ENCODE data around the gene MAMDC4. TPM values are rescaled to one million over a fixed set of nuclear protein-coding genes. Genes with fewer than 3 reads are reported as not detected.
A peak's percentile ranks its signal among the peaks of the same experiment; 100 is the strongest.

MAMDC4 gene
- total and polyA plus RNA-seq, 2 of the 13 experiments (the other 11 are each of a cell fraction or from before 2014, with no cell fraction given) = 6.0 to 6.8 TPM

DNA sequence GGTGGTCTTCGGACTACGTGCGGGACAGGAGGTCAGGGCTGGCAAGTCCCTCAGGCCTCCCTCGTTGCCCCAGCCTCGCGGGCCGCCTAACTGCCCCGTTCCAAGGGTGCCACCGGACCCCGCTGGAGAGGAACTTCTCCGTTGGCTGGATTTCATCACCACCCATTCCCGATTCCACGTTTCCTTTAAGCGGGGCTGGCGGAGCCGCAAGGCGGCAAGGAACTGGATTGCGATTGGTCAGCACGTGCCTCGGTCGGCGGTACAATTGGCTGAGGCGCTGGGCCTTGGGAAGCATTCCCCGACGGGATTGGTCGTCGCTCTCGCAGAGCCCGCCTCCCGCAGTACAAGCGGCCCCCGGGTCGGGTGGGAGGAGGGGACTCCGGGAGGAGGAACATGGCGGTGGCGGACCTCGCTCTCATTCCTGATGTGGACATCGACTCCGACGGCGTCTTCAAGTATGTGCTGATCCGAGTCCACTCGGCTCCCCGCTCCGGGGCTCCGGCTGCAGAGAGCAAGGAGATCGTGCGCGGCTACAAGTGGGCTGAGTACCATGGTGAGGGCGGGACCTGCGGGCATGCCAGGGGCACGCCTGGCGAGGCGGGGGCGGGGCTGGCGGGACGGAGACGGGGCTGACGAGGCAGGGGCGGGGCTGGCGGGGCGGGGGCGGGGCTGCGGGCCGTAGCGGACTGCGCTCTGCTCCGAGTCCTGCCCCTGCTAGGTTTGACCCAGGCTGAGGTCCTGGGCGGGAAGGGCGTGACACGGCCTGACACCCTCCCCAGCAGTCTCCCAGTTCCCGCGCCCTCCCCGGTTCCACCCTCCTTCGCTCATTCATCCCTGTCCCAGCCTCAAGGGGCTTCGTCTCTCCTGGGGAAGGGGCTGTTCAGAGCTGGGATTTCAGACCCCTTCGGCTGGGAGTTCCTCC lies 2.8 kb upstream of the MAMDC4 start, which contains the start of gene PHPT1 (continued):
- TF ChIP-seq, protein P1, sequence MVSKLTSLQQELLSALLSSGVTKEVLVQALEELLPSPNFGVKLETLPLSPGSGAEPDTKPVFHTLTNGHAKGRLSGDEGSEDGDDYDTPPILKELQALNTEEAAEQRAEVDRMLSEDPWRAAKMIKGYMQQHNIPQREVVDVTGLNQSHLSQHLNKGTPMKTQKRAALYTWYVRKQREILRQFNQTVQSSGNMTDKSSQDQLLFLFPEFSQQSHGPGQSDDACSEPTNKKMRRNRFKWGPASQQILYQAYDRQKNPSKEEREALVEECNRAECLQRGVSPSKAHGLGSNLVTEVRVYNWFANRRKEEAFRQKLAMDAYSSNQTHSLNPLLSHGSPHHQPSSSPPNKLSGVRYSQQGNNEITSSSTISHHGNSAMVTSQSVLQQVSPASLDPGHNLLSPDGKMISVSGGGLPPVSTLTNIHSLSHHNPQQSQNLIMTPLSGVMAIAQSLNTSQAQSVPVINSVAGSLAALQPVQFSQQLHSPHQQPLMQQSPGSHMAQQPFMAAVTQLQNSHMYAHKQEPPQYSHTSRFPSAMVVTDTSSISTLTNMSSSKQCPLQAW (CRISPR knock-in tag; IDR thresholded peaks at IDR 0.05) = 0 out of 2 replicates have a peak, but pooled peaks have one; percentile 12
- TF ChIP-seq ZNF431 (CRISPR knock-in tag; IDR thresholded peaks at IDR 0.05; ENCODE audit: borderline replicate concordance, low read depth) (peak; percentile 60; the same call in 1 of the 2 replicates), ZFP41 (CRISPR knock-in tag; IDR thresholded peaks at IDR 0.05; ENCODE audit: borderline replicate concordance) (peak; percentile 19; the same call in 1 of the 2 replicates), HES4 (CRISPR knock-in tag; IDR thresholded peaks at IDR 0.05; ENCODE audit: borderline replicate concordance) (peak; percentile 69; the same call in 1 of the 2 replicates), KLF9 (CRISPR knock-in tag; IDR thresholded peaks at IDR 0.05; ENCODE audit: low read depth) (no peak; the same call in 1 of the 2 replicates), KLF6 (CRISPR knock-in tag; IDR thresholded peaks at IDR 0.05) (no peak), ZNF317 (CRISPR knock-in tag; IDR thresholded peaks at IDR 0.05) (no peak), ZNF772 (CRISPR knock-in tag; IDR thresholded peaks at IDR 0.05) (peak; percentile 13), FOXA1 (IDR thresholded peaks at IDR 0.05) (no peak), FOXA1 (CRISPR knock-in tag; IDR thresholded peaks at IDR 0.05) (no peak), KDM4B (CRISPR knock-in tag; IDR thresholded peaks at IDR 0.05) (peak; percentile 49; the same call in 1 of the 2 replicates), RARA (CRISPR knock-in tag; IDR thresholded peaks at IDR 0.05) (peak; percentile 9; the same call in 1 of the 2 replicates), XBP1 (CRISPR knock-in tag; IDR thresholded peaks at IDR 0.05) (no peak), ZNF251 (CRISPR knock-in tag; IDR thresholded peaks at IDR 0.05) (no peak), HNRNPUL1 (IDR thresholded peaks at IDR 0.05; ENCODE audit: low read depth, low read length) (no peak), ZNF660 (CRISPR knock-in tag; IDR thresholded peaks at IDR 0.05; ENCODE audit: borderline replicate concordance, low read depth) (no peak), ZNF546 (CRISPR knock-in tag; conservative IDR thresholded peaks at IDR 0.05) (no peak), SP1 (IDR thresholded peaks at IDR 0.05) (no peak), SP1 (CRISPR knock-in tag; IDR thresholded peaks at IDR 0.05) (peak; percentile 70), ATF7-NPFF (CRISPR knock-in tag; IDR thresholded peaks at IDR 0.05; ENCODE audit: low read depth) (peak; percentile 60; the same call in 1 of the 2 replicates), TARDBP (CRISPR knock-in tag; IDR thresholded peaks at IDR 0.05) (peak; percentile 85), RXRB (CRISPR knock-in tag; IDR thresholded peaks at IDR 0.05; ENCODE audit: borderline replicate concordance) (no peak)
- TF ChIP-seq, protein P2, sequence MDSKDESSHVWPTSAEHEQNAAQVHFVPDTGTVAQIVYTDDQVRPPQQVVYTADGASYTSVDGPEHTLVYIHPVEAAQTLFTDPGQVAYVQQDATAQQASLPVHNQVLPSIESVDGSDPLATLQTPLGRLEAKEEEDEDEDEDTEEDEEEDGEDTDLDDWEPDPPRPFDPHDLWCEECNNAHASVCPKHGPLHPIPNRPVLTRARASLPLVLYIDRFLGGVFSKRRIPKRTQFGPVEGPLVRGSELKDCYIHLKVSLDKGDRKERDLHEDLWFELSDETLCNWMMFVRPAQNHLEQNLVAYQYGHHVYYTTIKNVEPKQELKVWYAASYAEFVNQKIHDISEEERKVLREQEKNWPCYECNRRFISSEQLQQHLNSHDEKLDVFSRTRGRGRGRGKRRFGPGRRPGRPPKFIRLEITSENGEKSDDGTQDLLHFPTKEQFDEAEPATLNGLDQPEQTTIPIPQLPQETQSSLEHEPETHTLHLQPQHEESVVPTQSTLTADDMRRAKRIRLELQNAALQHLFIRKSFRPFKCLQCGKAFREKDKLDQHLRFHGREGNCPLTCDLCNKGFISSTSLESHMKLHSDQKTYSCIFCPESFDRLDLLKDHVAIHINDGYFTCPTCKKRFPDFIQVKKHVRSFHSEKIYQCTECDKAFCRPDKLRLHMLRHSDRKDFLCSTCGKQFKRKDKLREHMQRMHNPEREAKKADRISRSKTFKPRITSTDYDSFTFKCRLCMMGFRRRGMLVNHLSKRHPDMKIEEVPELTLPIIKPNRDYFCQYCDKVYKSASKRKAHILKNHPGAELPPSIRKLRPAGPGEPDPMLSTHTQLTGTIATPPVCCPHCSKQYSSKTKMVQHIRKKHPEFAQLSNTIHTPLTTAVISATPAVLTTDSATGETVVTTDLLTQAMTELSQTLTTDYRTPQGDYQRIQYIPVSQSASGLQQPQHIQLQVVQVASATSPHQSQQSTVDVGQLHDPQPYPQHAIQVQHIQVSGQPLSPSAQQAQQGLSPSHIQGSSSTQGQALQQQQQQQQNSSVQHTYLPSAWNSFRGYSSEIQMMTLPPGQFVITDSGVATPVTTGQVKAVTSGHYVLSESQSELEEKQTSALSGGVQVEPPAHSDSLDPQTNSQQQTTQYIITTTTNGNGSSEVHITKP (CRISPR knock-in tag; IDR thresholded peaks at IDR 0.05; ENCODE audit: low read depth) = no peak
